GM12872 (cell line): Measurements from ENCODE around the gene ELMO3.

Experiments used
- TF ChIP-seq, protein P1 (sequence below): IDR thresholded peaks from 3 replicates; pipeline ENCODE4 v1.5.1; 2011; ENCODE audit warnings: low read depth, mild to moderate bottlenecking, low read length, moderate library complexity; ENCODE audit not compliant: insufficient read depth

ELMO3 gene

DNA sequence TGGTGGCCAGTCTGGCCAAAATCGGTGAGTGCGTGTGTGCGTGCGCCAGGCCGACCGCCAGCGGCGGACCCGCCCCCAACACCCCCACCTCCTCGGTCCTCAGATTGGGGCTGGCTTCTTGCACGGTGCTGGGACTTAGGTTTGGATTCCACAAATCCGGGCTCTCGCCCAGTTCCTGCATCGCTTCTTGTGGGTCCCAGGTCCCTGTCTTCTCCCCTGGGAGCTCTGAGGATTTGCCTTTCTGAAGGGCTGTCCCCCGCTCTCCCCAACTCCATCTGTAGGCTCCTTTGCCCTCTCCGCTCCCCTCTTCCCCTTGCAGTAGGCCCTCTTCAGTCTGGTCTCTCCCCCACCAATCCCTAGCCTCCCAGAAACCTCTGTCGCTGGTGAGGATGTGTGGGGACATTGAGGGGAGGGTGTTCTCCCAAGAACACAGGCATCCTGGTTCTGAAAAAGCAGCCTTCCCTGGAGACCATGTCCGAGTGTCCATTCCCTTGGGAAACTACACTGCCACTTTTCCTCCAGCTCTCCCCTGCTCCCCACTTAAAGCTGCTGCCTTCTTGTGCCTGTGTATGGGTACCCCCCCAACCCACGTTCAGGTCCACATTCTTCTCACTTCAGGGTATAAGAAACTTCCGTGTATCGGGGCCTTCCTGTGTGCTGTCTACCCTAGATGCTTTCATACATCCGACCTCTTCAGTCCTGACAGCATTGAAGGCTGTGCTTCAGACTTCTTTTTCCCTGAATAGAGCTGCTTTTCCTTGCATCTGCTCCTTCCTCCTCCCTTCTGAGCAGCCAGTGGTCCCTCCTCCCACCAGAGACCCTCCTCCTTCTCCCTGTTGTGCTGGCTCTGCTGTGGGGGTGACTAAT lies 50.5 kb downstream of the ELMO3 start:
- TF ChIP-seq, protein P1, sequence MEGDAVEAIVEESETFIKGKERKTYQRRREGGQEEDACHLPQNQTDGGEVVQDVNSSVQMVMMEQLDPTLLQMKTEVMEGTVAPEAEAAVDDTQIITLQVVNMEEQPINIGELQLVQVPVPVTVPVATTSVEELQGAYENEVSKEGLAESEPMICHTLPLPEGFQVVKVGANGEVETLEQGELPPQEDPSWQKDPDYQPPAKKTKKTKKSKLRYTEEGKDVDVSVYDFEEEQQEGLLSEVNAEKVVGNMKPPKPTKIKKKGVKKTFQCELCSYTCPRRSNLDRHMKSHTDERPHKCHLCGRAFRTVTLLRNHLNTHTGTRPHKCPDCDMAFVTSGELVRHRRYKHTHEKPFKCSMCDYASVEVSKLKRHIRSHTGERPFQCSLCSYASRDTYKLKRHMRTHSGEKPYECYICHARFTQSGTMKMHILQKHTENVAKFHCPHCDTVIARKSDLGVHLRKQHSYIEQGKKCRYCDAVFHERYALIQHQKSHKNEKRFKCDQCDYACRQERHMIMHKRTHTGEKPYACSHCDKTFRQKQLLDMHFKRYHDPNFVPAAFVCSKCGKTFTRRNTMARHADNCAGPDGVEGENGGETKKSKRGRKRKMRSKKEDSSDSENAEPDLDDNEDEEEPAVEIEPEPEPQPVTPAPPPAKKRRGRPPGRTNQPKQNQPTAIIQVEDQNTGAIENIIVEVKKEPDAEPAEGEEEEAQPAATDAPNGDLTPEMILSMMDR: no peak

DNA sequence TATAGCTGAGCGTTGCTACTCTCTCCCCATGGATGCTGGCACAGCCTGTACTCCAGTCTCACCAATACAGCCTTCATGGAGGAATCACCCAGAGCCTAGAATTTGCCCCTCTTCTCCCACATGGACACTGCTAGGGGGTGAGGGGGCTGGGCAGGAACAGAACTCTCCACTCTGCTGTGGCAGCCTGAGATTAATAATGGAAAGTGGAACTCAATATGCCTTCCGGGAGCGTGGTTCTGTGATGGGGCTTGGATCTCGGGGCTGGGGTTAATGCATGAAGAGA lies 51.1 kb downstream of the ELMO3 start:
- TF ChIP-seq, protein P1: no peak

DNA sequence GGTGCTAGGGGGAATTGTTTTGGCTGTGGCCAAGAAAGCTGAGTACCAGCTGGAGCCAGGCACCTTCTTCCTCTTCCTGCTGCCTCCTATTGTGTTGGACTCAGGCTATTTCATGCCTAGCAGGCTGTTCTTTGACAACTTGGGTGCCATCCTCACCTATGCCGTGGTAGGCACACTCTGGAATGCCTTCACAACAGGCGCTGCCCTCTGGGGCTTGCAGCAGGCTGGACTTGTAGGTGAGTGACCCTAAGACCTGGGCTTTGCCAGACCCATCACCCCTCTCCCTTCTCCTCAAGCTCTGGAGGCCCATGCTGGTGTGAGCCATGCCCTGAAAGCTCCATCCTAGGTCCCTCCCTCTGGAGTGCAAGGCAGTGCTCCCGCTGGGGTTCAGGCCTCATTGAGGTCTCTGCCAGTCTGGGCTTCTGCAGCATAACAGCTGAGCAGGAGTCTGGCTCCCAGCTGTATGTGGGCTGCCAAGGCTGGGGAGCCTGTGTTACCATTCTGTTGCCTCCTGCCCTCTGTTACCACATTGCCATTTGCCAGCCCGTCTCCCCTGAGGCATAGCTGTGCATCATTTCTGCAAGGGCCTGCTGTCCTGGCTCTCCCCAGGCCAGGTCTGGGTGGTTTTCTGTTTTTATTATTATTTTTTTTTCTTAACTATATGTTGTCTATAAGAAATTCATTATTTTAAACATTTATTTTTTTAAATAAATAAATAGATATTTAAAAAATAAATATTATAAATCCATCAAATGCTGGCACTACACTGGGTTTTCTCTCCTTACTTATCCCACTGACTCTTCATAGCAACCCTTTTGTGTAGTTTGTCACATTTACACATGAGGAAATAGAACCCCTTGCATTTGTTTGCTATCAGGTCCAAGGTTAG lies 53.9 kb downstream of the ELMO3 start:
- TF ChIP-seq, protein P1: no peak
